PFSK-1 (cell line): Measurements from ENCODE around the gene DLX4.

Experiments used
- POLR2AphosphoS5 ChIP-seq: IDR thresholded peaks from 2 replicates; pipeline ENCODE4 v1.6.1; 2012; ENCODE audit warnings: low read depth, mild to moderate bottlenecking, control low read depth, low read length, moderate library complexity
- SIN3A ChIP-seq: IDR thresholded peaks from 2 replicates; pipeline ENCODE4 v1.6.1; 2012; ENCODE audit warnings: mild to moderate bottlenecking, low read length, moderate library complexity, borderline replicate concordance; ENCODE audit not compliant: insufficient read depth
- TAF1 ChIP-seq: IDR thresholded peaks from 2 replicates; pipeline ENCODE4 v1.6.1; 2012; ENCODE audit warnings: low read length, control low read depth, borderline replicate concordance; ENCODE audit not compliant: insufficient read depth
- TF ChIP-seq, protein P1 (sequence below), 2 experiments: IDR thresholded peaks; 2 replicates each; pipeline versions ENCODE4 v1.6.1 to v1.8.0; 2011 to 2012; ENCODE audit warnings: low read depth in 2 of 2, low read length in 2 of 2, control low read depth in 1 of 2, inconsistent platforms in 1 of 2, mild to moderate bottlenecking in 1 of 2, moderate library complexity in 1 of 2; ENCODE audit not compliant: insufficient read depth in 1 of 2

- no peak for TF ChIP-seq POLR2AphosphoS5
- no peak for TF ChIP-seq TAF1
- TF ChIP-seq, protein P1, sequence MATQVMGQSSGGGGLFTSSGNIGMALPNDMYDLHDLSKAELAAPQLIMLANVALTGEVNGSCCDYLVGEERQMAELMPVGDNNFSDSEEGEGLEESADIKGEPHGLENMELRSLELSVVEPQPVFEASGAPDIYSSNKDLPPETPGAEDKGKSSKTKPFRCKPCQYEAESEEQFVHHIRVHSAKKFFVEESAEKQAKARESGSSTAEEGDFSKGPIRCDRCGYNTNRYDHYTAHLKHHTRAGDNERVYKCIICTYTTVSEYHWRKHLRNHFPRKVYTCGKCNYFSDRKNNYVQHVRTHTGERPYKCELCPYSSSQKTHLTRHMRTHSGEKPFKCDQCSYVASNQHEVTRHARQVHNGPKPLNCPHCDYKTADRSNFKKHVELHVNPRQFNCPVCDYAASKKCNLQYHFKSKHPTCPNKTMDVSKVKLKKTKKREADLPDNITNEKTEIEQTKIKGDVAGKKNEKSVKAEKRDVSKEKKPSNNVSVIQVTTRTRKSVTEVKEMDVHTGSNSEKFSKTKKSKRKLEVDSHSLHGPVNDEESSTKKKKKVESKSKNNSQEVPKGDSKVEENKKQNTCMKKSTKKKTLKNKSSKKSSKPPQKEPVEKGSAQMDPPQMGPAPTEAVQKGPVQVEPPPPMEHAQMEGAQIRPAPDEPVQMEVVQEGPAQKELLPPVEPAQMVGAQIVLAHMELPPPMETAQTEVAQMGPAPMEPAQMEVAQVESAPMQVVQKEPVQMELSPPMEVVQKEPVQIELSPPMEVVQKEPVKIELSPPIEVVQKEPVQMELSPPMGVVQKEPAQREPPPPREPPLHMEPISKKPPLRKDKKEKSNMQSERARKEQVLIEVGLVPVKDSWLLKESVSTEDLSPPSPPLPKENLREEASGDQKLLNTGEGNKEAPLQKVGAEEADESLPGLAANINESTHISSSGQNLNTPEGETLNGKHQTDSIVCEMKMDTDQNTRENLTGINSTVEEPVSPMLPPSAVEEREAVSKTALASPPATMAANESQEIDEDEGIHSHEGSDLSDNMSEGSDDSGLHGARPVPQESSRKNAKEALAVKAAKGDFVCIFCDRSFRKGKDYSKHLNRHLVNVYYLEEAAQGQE (IDR thresholded peaks at IDR 0.05; ENCODE audit: insufficient read depth in 1 of 2, low read depth in 2 of 2, low read length in 2 of 2): no peak
- no peak for TF ChIP-seq SIN3A
Measured at GRCh38 chr17:49924589-49924988, 44.4 kb upstream of the DLX4 start.
